SU-DHL-6 (cell line): ENCODE results near the gene COL6A3.

Source experiments
- CTCF ChIP-seq: fragments of 200-600 bp; sonication (generic); IDR thresholded peaks from one replicate; pipeline ENCODE4 v1.5.1; 2017; ENCODE audit warnings: antibody characterized with exemption, mild to moderate bottlenecking, low read length, moderate library complexity; ENCODE audit not compliant: insufficient read depth, poor library complexity, severe bottlenecking
- EZH2phosphoT487 ChIP-seq: fragments of 200-600 bp; sonication (generic), shearing (Covaris generic); conservative IDR thresholded peaks from 2 replicates; pipeline ENCODE4 v1.6.1; 2018; ENCODE audit warnings: mild to moderate bottlenecking, antibody characterized with exemption, low read length, moderate library complexity, mixed read lengths

GRCh38 chr2:237411092-237411601, 2.8 kb downstream of the COL6A3 start:
- TF ChIP-seq CTCF (no peak), EZH2phosphoT487 (no peak)
